Measurements from ENCODE around the gene CRPPA. TPM values are rescaled to one million over a fixed set of nuclear protein-coding genes. Genes with fewer than 3 reads are reported as not detected.

The CRPPA gene
- total and polyA plus RNA-seq, 2 of the 13 experiments (the other 11 are each of a cell fraction or from before 2014, with no cell fraction given): 0.16 to 1.3 TPM

DNA sequence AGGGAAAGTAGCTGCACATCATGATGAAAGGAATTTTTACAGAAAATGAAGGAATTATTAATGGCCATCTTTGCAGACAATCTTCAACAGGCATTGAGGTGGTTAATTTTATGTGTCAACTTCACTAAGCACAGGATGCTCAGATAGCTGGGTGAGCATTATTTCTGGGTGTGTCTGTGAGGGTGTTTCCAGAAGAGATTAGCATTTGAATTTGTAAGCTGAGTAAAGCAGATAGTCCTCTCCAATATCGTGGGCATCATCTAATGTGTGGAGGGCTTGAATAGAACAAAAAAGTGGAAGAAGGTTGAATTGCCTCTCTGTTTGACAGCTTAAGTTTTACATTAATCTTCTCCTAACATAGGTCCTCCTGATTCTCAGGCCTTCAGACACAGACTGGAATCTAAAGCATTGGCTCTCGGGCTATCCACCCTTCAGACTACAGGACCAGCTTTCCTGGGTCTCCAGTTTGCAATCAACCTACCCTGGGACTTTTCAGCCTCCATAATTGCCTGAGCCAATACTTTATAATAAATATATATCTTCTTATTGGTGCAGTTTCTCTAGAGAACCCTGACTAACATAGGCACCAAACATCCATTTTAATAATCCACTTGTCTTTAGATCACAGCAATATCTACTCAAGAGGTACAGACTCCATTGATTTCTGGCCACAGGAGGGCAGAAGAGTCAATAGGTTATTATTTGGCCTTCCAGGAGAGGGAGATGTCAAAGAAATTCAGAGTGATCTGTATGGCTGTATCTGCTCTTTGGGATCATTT lies 10.5 kb upstream of the CRPPA start:
- FAIRE-seq: peak; percentile 67
- Histone ChIP-seq H3K9me3 (ENCODE audit: low read length) (no peaks in the 10 kb centered on the region), H3K4me1 (ENCODE audit: insufficient read depth, low read length) (no peaks in the 10 kb centered on the region), H3K4me2 (ENCODE audit: low read depth, low read length) (no peak overlapping the region), H3K9ac (ENCODE audit: insufficient read depth, low read depth, low read length) (no peak overlapping the region), H3K4me3 (replicated peaks in 1 of 3; ENCODE audit: insufficient read depth in 1 of 3, low read depth in 2 of 3, low read length in 3 of 3) (no peak overlapping the region), H3K79me2 (ENCODE audit: insufficient read depth, low read length) (no peaks in the 10 kb centered on the region), H3K27me3 (ENCODE audit: control insufficient read depth in 1 of 2, insufficient read depth in 2 of 2, low read length in 2 of 2) (no peaks in the 10 kb centered on the region), H3K36me3 (replicated peaks in 1 of 2; ENCODE audit: control insufficient read depth in 1 of 2, insufficient read depth in 2 of 2, low read length in 2 of 2) (no peaks in the 10 kb centered on the region), H3K27ac (ENCODE audit: extremely low read length, insufficient read depth, low read length) (no peak overlapping the region), H2AFZ (ENCODE audit: low read length) (no peak overlapping the region), H4K20me1 (ENCODE audit: insufficient read depth, low read length) (no peaks in the 10 kb centered on the region)
- intact Hi-C loops (cut with micrococcal nuclease; ENCODE audit: unreplicated experiment): loop anchor here (1.0 to 10.0 kb wide), 2 partner anchors 133 to 357 kb away; no protein-coding TSS in a partner anchor
- no peak for TF ChIP-seq ZNF713 (CRISPR knock-in tag; IDR thresholded peaks at IDR 0.05)
- peak; percentile 81 for TF ChIP-seq STAG1 (CRISPR knock-in tag; IDR thresholded peaks at IDR 0.05)
- peak; percentile 81 for TF ChIP-seq SMC3 (IDR thresholded peaks at IDR 0.05; ENCODE audit: low read length)
- TF ChIP-seq, protein P1, sequence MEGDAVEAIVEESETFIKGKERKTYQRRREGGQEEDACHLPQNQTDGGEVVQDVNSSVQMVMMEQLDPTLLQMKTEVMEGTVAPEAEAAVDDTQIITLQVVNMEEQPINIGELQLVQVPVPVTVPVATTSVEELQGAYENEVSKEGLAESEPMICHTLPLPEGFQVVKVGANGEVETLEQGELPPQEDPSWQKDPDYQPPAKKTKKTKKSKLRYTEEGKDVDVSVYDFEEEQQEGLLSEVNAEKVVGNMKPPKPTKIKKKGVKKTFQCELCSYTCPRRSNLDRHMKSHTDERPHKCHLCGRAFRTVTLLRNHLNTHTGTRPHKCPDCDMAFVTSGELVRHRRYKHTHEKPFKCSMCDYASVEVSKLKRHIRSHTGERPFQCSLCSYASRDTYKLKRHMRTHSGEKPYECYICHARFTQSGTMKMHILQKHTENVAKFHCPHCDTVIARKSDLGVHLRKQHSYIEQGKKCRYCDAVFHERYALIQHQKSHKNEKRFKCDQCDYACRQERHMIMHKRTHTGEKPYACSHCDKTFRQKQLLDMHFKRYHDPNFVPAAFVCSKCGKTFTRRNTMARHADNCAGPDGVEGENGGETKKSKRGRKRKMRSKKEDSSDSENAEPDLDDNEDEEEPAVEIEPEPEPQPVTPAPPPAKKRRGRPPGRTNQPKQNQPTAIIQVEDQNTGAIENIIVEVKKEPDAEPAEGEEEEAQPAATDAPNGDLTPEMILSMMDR (CRISPR knock-in tag; IDR thresholded peaks at IDR 0.05): peak; percentile 66
- peak; percentile 54 for DNase-seq (ENCODE audit: low spot score)
- WGBS (ENCODE audit: low lambda C conversion rate): 33% methylated on average over 2 of the region's 2 CpGs
- BruUV-seq (replicated peaks): no TSS peak
- CTCF ChIA-PET (ENCODE audit: low intra/inter-chr PET ratio, low total read pairs): interaction anchor here (3.5 kb wide), 1 partner anchor 133 kb away, joined by 39 read pairs; no protein-coding TSS in a partner anchor
- in situ Hi-C loops (cut with HindIII; ENCODE audit: extremely low pct_ligation_motif_present, low pct_unique_long_range_greater_than_20kb): loop anchor here (5.0 kb wide), 1 partner anchor 135 kb away; no protein-coding TSS in a partner anchor
- ATAC-seq: peak; percentile 97
- POLR2A ChIA-PET: no interaction called here

DNA sequence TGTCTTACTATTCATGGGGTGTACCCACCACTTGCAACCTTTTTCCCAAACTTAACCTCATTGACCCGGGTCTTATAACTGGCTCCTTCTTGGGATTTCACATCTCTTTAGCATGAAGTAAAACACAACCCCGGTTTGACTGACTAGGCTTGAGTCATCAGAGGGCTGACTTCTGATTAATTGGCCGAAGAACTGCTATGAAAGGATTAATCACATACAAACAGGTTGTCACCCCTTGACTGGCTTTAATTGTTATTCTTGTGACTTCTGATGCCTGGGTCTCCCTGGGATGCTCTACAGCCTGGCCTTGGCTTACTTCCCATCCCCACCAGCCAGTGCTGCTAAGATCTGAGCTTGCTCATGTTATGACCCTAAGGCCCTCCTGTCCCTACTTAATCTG lies 8.8 kb upstream of the CRPPA start:
- no peak overlapping the region for H2AFZ ChIP-seq (ENCODE audit: low read length)
- FAIRE-seq: no peak
- TF ChIP-seq, protein P2, sequence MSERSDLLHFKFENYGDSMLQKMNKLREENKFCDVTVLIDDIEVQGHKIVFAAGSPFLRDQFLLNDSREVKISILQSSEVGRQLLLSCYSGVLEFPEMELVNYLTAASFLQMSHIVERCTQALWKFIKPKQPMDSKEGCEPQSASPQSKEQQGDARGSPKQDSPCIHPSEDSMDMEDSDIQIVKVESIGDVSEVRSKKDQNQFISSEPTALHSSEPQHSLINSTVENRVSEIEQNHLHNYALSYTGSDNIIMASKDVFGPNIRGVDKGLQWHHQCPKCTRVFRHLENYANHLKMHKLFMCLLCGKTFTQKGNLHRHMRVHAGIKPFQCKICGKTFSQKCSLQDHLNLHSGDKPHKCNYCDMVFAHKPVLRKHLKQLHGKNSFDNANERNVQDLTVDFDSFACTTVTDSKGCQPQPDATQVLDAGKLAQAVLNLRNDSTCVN (CRISPR knock-in tag; IDR thresholded peaks at IDR 0.05; ENCODE audit: borderline replicate concordance): no peak
- TF ChIP-seq JUN (CRISPR knock-in tag; IDR thresholded peaks at IDR 0.05) (no peak), ZNF549 (CRISPR knock-in tag; IDR thresholded peaks at IDR 0.05) (no peak), ZMYM4 (CRISPR knock-in tag; IDR thresholded peaks at IDR 0.05) (no peak), EEA1 (CRISPR knock-in tag; IDR thresholded peaks at IDR 0.05; ENCODE audit: borderline replicate concordance) (no peak), KLF11 (CRISPR knock-in tag; IDR thresholded peaks at IDR 0.05) (no peak), ZNF205 (CRISPR knock-in tag; IDR thresholded peaks at IDR 0.05) (no peak), ZNF841 (CRISPR knock-in tag; IDR thresholded peaks at IDR 0.05; ENCODE audit: borderline replicate concordance) (no peak)
- TF ChIP-seq, protein P3, sequence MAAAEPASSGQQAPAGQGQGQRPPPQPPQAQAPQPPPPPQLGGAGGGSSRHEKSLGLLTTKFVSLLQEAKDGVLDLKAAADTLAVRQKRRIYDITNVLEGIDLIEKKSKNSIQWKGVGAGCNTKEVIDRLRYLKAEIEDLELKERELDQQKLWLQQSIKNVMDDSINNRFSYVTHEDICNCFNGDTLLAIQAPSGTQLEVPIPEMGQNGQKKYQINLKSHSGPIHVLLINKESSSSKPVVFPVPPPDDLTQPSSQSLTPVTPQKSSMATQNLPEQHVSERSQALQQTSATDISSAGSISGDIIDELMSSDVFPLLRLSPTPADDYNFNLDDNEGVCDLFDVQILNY (CRISPR knock-in tag; conservative IDR thresholded peaks at IDR 0.05): no peak
- TF ChIP-seq, protein P4, sequence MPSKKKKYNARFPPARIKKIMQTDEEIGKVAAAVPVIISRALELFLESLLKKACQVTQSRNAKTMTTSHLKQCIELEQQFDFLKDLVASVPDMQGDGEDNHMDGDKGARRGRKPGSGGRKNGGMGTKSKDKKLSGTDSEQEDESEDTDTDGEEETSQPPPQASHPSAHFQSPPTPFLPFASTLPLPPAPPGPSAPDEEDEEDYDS (CRISPR knock-in tag; IDR thresholded peaks at IDR 0.05): no peak

More for the DNA sequence above, 8.8 kb upstream of the CRPPA start:
- in situ Hi-C loops (cut with HindIII; ENCODE audit: extremely low pct_ligation_motif_present, low pct_unique_long_range_greater_than_20kb): loop anchor here (5.0 kb wide), 1 partner anchor 137 kb away; no protein-coding TSS in a partner anchor
- Histone ChIP-seq H4K20me1 (ENCODE audit: insufficient read depth, low read length) (no peaks in the 10 kb centered on the region), H3K79me2 (ENCODE audit: insufficient read depth, low read length) (no peaks in the 10 kb centered on the region), H3K4me3 (replicated peaks in 1 of 3; ENCODE audit: insufficient read depth in 1 of 3, low read depth in 2 of 3, low read length in 3 of 3) (no peak overlapping the region), H3K27me3 (ENCODE audit: control insufficient read depth in 1 of 2, insufficient read depth in 2 of 2, low read length in 2 of 2) (no peaks in the 10 kb centered on the region), H3K4me2 (ENCODE audit: low read depth, low read length) (no peak overlapping the region), H3K9ac (ENCODE audit: insufficient read depth, low read depth, low read length) (no peak overlapping the region), H3K4me1 (ENCODE audit: insufficient read depth, low read length) (no peaks in the 10 kb centered on the region), H3K9me3 (ENCODE audit: low read length) (no peaks in the 10 kb centered on the region), H3K36me3 (replicated peaks in 1 of 2; ENCODE audit: control insufficient read depth in 1 of 2, insufficient read depth in 2 of 2, low read length in 2 of 2) (no peaks in the 10 kb centered on the region), H3K27ac (ENCODE audit: extremely low read length, insufficient read depth, low read length) (no peak overlapping the region)
- ATAC-seq (no peak), DNase-seq (ENCODE audit: low spot score) (no peak)
- intact Hi-C loops (cut with micrococcal nuclease; ENCODE audit: unreplicated experiment): loop anchor here (10.0 kb wide), 1 partner anchor 355 kb away; no protein-coding TSS in a partner anchor
- BruUV-seq (replicated peaks): no TSS peak
- POLR2A ChIA-PET: no interaction called here
- CTCF ChIA-PET (ENCODE audit: low intra/inter-chr PET ratio, low total read pairs): interaction anchor here (1.4 to 3.5 kb wide), 2 partner anchors 134 to 135 kb away, joined by 3 to 39 read pairs; no protein-coding TSS in a partner anchor
- WGBS (ENCODE audit: low lambda C conversion rate): 19% methylated on average over 3 of the region's 3 CpGs
